Colon (tissue), 2 donors: Measurements from ENCODE around the gene NCKAP5.
"Not testable (repeated sequence)": the region's sequence is repeated elsewhere in the genome, so short reads cannot be mapped to it uniquely, and the experiment has no call there.

Source experiments
- FAIRE-seq: peaks from 2 replicates; lab custom pipeline; 2012; peaks lifted over from hg19 to GRCh38; lab: Jason Lieb, UNC
- donor health status: control.
- donor health status: control.

The NCKAP5 gene

GRCh38 chr2:133496501-133497269 is 71.6 kb downstream of the NCKAP5 start:
- FAIRE-seq: no peak

GRCh38 chr2:133495226-133495625 is 73.0 kb downstream of the NCKAP5 start:
- no peak for FAIRE-seq

- no peak for FAIRE-seq
These were observed 75.4 kb downstream of the NCKAP5 start for GRCh38 chr2:133492719-133493380.

- FAIRE-seq: no peak
These were observed 77.8 kb downstream of the NCKAP5 start for GRCh38 chr2:133490411-133490980.

GRCh38 chr2:133489641-133490410 is 78.4 kb downstream of the NCKAP5 start:
- FAIRE-seq: no peak

GRCh38 chr2:133489146-133489545 is 79.1 kb downstream of the NCKAP5 start:
- FAIRE-seq: no peak

- FAIRE-seq: no peak
These were observed 81.5 kb downstream of the NCKAP5 start for GRCh38 chr2:133486771-133487191.

- no peak for FAIRE-seq
These were observed 82.4 kb downstream of the NCKAP5 start for GRCh38 chr2:133485868-133486267.

GRCh38 chr2:133484784-133485183 is 83.5 kb downstream of the NCKAP5 start:
- no peak for FAIRE-seq

- no peak for FAIRE-seq
These were observed 84.2 kb downstream of the NCKAP5 start for GRCh38 chr2:133484106-133484505.

GRCh38 chr2:133483181-133483580 is 85.1 kb downstream of the NCKAP5 start:
- FAIRE-seq: no peak

- no peak for FAIRE-seq
These were observed 87.4 kb downstream of the NCKAP5 start for GRCh38 chr2:133480707-133481429.

GRCh38 chr2:133477616-133477990 is 90.7 kb downstream of the NCKAP5 start:
- no peak for FAIRE-seq

GRCh38 chr2:133476931-133477615 is 91.2 kb downstream of the NCKAP5 start:
- FAIRE-seq: no peak

GRCh38 chr2:133476286-133476685 is 92.0 kb downstream of the NCKAP5 start:
- FAIRE-seq: no peak

- FAIRE-seq: no peak
These were observed 92.7 kb downstream of the NCKAP5 start for GRCh38 chr2:133475610-133476009.

- not testable (repeated sequence) for FAIRE-seq
These were observed 97.8 kb downstream of the NCKAP5 start for GRCh38 chr2:133470446-133470845.

GRCh38 chr2:133462811-133463210 is 105.5 kb downstream of the NCKAP5 start:
- FAIRE-seq: no peak

- FAIRE-seq: no peak
These were observed 106.8 kb downstream of the NCKAP5 start for GRCh38 chr2:133461484-133461883.

- no peak for FAIRE-seq
These were observed 108.7 kb downstream of the NCKAP5 start for GRCh38 chr2:133459590-133459989.

GRCh38 chr2:133458280-133458679 is 110.0 kb downstream of the NCKAP5 start:
- FAIRE-seq: no peak
